HG02588 (cell line): ENCODE results near the gene GOLGA6L6.
"Not testable (repeated sequence)": the region's sequence is repeated elsewhere in the genome, so short reads cannot be mapped to it uniquely, and the experiment has no call there.

Experiments used
- ATAC-seq: cut with Tn5 transposase; IDR thresholded peaks from one replicate; pipeline ENCODE4 v1.9.1; 2021; ENCODE audit warnings: mild to moderate bottlenecking, moderate library complexity; ENCODE audit not compliant: unreplicated experiment

Gene GOLGA6L6, protein sequence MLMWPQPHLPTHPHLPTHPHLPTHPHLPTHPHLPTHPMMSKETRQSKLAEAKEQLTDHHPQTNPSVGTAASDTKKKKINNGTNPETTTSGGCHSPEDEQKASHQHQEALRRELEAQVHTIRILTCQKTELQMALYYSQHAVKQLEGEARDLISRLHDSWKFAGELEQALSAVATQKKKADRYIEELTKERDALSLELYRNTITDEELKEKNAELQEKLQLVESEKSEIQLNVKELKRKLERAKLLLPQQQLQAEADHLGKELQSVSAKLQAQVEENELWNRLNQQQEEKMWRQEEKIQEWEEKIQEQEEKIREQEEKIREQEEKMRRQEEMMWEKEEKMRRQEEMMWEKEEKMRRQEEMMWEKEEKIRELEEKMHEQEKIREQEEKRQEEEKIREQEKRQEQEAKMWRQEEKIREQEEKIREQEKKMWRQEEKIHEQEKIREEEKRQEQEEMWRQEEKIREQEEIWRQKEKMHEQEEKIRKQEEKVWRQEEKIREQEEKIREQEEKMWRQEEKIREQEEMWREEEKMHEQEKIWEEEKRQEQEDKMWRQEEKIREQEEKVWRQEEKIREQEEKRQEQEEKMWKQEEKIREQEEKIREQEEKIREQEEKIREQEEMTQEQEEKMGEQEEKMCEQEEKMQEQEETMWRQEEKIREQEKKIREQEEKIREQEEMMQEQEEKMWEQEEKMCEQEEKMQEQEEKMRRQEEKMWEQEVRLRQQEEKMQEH

GRCh38 chr15:20541700-20542099 lies at the start of gene GOLGA6L6:
Gene GOLGA6L6 (minus strand): TSS chr15:20541800. CDS start chr15:20541709, 91 bp downstream.
- ATAC-seq, result not testable (repeated sequence)

GRCh38 chr15:20590069-20590468 lies 48.5 kb upstream of the GOLGA6L6 start:
- ATAC-seq, result not testable (repeated sequence)

GRCh38 chr15:20586821-20587220 lies 45.2 kb upstream of the GOLGA6L6 start:
- not testable (repeated sequence) for ATAC-seq

DNA sequence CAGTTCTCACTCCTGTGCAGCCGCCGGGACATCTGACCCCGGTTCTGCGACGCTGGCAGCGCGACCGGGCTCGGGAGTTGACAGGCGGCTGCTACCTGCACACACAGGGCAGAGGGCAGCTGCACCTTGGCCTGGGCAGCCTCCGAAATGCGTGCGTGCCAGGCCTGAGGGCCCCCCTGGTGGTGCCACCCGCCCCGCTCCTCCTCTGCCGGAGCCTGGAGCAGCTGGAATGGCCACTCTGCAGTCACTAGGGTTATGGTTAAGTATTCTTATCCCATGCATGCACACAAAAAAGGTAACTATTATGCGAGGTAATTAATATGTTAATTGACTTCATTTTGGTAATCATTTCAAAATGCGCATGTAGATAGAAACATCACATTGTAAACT lies 41.1 kb upstream of the GOLGA6L6 start:
- not testable (repeated sequence) for ATAC-seq

GRCh38 chr15:20582109-20582725 lies 40.6 kb upstream of the GOLGA6L6 start:
- ATAC-seq, result not testable (repeated sequence)

DNA sequence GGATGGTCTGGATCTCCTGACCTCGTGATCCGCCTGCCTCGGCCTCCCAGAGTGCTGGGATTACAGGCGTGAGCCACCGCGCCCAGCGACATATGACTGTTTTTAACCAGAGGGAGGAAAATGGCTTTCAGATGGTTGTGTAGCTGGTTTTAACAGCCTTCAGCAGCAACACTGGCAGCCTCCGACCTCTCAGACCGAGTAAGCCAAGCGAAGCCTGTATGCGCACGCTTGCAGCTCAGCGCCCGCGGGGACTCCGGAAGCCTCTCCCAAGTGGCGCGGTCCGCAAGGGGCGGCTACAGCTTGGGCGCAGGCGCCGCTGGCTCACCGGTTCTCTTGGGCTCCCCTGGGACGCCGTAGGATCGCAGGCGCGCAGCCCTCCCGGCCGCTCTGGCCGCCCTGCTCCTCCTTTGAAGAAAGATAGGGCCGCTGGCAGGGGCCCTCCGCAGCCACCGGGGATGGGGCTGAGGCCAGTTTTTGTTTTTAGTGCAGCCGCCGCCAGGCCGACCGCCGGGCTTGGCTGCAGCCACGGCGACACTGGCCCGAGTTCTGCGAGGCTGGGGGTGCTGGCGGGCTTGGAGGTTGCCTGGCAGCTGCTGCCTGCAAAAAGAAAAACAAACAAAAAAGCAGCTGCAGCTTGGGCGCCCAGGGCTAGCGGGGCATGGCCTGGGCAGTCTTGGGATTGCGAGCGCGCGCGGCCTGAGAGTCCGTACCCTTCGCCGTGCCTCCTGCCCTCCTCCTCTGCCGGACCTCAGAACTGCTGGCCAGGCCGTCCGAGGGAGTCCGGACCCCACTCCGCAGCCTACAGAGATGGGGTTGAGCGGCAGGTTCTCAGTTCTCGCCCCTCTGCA lies 39.9 kb upstream of the GOLGA6L6 start:
- not testable (repeated sequence) for ATAC-seq

- not testable (repeated sequence) for ATAC-seq
Measured at GRCh38 chr15:20579662-20580061, 38.1 kb upstream of the GOLGA6L6 start.

DNA sequence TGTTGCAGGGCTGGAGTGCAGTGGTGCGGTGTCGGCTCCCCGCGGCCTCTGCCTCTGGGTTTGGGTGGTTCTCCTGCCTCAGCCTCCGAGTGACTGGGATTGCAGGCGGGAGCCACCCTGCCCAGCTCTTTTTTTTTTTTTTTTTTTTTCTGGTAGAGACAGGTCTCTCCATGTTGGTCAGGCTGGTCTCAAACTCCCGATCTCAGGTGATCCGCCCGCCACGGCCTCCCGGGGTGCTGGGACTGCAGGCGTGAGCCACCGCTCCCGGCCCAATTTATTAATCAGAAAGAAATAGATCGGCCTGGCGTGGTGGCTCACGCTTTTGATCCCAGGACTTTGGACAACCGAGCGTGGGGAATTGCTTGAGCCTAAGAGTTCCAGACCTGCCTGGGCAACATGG lies 9.7 kb upstream of the GOLGA6L6 start:
- not testable (repeated sequence) for ATAC-seq

DNA sequence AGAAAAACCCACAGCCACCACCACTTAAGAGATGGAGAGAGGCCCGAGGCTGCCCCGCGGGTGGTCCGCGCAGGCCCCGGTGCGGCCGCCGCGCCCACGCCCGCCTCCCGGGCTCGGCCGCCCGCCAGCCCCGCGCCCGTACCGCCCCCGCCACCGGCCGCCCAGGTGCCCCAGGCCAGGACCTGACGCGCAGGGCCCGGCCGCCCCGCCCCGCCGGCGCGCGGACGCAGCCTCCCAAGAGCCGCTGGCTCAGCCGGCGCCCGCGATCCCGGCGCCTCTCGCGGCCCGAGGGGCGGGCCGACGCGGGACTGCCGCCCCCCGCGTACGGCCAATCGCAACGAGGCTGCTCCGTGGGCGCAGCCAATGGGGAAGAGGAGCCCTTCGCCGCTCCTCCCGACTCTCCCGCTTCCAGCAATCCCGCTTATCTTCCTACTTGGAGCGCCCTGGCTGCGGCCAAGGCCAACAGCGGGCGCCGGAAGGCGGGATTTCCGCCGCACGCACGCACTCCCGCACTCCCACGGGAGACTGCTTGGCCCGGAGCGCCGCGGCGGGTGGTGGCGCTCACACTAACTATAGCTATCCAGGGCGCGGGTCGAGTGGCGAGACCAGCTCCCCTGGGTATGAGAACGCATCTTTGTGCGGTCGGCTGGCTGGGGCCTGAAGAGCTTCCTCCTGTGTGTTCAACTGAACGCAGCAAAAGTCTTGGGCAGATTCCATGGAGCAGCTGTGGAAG lies 35.5 kb downstream of the GOLGA6L6 start:
- not testable (repeated sequence) for ATAC-seq

GRCh38 chr15:20502839-20503238 lies 38.8 kb downstream of the GOLGA6L6 start:
- ATAC-seq, result not testable (repeated sequence)

- not testable (repeated sequence) for ATAC-seq
Measured at GRCh38 chr15:20501512-20502222, 39.9 kb downstream of the GOLGA6L6 start.

GRCh38 chr15:20497781-20498180 lies 43.8 kb downstream of the GOLGA6L6 start:
- not testable (repeated sequence) for ATAC-seq

DNA sequence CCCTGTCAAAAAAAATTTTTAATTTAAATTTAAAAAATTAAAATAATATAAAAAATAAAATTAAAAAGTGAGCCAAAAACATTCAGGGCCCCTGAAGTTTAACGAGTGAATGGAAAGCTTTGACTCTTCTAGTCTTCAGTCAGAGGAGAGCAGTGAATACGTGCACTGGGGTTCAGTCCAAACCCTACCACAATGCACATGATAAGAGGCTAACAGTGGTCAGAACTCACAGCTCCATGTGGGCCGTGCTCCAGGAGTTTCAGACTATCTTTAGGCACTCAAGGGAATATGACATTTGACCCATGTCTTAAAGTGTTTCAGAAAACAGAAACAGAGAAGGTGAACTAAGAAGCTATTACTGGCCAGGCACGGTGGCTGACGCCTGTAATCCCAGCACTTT lies 48.6 kb downstream of the GOLGA6L6 start:
- not testable (repeated sequence) for ATAC-seq

GRCh38 chr15:20492598-20492997 lies 49.0 kb downstream of the GOLGA6L6 start:
- ATAC-seq, result not testable (repeated sequence)

DNA sequence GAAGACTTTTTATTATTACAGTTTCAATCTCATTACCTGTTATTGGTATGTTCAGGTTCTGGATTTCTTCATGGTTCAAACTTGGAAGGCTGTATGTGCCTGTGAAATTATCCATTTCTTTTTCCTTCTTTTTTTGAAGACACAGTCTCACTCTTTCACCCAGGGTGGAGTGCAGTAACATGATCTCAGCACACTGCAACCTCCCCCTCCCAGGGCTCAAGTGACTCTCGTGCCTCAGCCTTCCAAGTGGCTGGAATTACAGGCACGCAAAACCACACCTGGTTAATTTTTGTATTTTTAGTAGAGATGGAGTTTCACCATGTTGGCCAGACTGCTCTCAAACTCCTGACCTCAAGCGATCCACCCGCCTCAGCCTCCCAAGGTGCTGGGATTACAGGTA lies 52.3 kb downstream of the GOLGA6L6 start:
- ATAC-seq, result not testable (repeated sequence)
